Upper lobe of left lung (tissue), 6 donors: ENCODE data around the gene IFT57. TPM values are rescaled to one million over a fixed set of nuclear protein-coding genes. Genes with fewer than 3 reads are reported as not detected.
A peak's percentile ranks its signal among the peaks of the same experiment; 100 is the strongest.

Experiments
- ATAC-seq, 2 donors: fragments of 200-7000 bp; cut with Tn5 transposase; one replicate each; pipeline ENCODE4 v1.9.1; 2022; ENCODE audit warnings: mild to moderate bottlenecking in 2 of 2, moderate library complexity in 2 of 2; ENCODE audit not compliant: low FRiP score in 2 of 2
- DNase-seq, 2 donors: peaks; one replicate each; pipeline ENCODE4 v3.0.0-alpha.2; 2019 to 2020
- H3K27ac ChIP-seq, 4 donors: fragments of 200-600 bp; sonication (generic); one replicate each; pipeline ENCODE4 v1.5.1; 2016 to 2019
- H3K27me3 ChIP-seq, 4 donors: fragments of 200-600 bp; sonication (generic); one replicate each; pipeline ENCODE4 v1.5.1; 2017 to 2019
- H3K36me3 ChIP-seq, 4 donors: fragments of 200-600 bp; sonication (generic); one replicate each; pipeline ENCODE4 v1.5.1; 2016 to 2019
- H3K4me1 ChIP-seq, 4 donors: fragments of 200-600 bp; sonication (generic); one replicate each; pipeline ENCODE4 v1.5.1; 2018 to 2019
- H3K4me3 ChIP-seq, 4 donors: fragments of 200-600 bp; sonication (generic); one replicate each; pipeline ENCODE4 v1.5.1; 2017 to 2019; ENCODE audit warnings: mild to moderate bottlenecking in 2 of 4, moderate library complexity in 1 of 4
- H3K9me3 ChIP-seq, 4 donors: fragments of 200-600 bp; sonication (generic); one replicate each; pipeline ENCODE4 v1.5.1; 2018 to 2019
- CTCF ChIP-seq, 6 experiments: fragments of 450-650 bp in 4 of 6; fragments of 200-600 bp in 2 of 6; sonication (generic) in 2 of 6; IDR thresholded peaks; one replicate each; pipeline ENCODE4 v1.5.1; 2016 to 2019; ENCODE audit warnings: antibody characterized with exemption in 6 of 6
- EP300 ChIP-seq, 4 donors: sonication (generic); formaldehyde crosslinking; IDR thresholded peaks; one replicate each; pipeline ENCODE4 v1.5.1; 2017; ENCODE audit warnings: antibody characterized with exemption in 4 of 4, control low read depth in 2 of 4
- POLR2A ChIP-seq, 4 donors: fragments of 450-650 bp; IDR thresholded peaks; one replicate each; pipeline ENCODE4 v1.5.1; 2016 to 2017; ENCODE audit warnings: antibody characterized with exemption in 4 of 4, mild to moderate bottlenecking in 2 of 4
- POLR2AphosphoS5 ChIP-seq, 2 donors: sonication (generic); formaldehyde crosslinking; IDR thresholded peaks; one replicate each; pipeline ENCODE4 v1.5.1; 2017; ENCODE audit warnings: antibody characterized with exemption in 2 of 2
- WGBS, 2 donors: methylation state at CpG; one replicate each; pipeline ENCODE4 v1.1.5; 2017 to 2018; 5-methylcytosine and 5-hydroxymethylcytosine counted together
- total RNA-seq, 6 donors: library from RNA; depleted of rRNA in 4 of 6; stranded (reverse); fragments of >200 nt in 4 of 6; gene quantifications; one replicate each; pipeline versions ENCODE4 v1.1.0 to v1.2.1, GENCODE V29; 2016 to 2021
- donor health status: DM: no; HTN: no; CAD: no; lungs with moderate emphysema.
- donor health status: DM: no; HTN: yes; CAD: no; lungs with severe emphysema.

The IFT57 gene
- total RNA-seq, 6 donors from 2014 or later = 118 to 467 (median 232) TPM

- H3K4me3 ChIP-seq = no peak overlapping the region
- ATAC-seq (no peak), DNase-seq (no peak)
- no peak overlapping the region for H3K27ac ChIP-seq
- H3K27me3 ChIP-seq = no peaks in the 10 kb centered on the region
- no peaks in the 10 kb centered on the region for H3K9me3 ChIP-seq
- whole genome bisulfite sequencing, 2 donors = 16 to 25% methylated on average over 1 of the region's 1 CpG
- H3K4me1 ChIP-seq = peaks cover 0 to 15% (median 6%) of the 10 kb centered on the region in 4 donors
- H3K36me3 ChIP-seq = peaks cover 3 to 29% (median 7%) of the 10 kb centered on the region in 4 donors
- TF ChIP-seq EP300 (IDR thresholded peaks at IDR 0.05) (no peak), POLR2A (IDR thresholded peaks at IDR 0.05) (no peak), CTCF (IDR thresholded peaks at IDR 0.05) (no peak), POLR2AphosphoS5 (IDR thresholded peaks at IDR 0.05) (no peak)
These were observed 6.4 kb downstream of the IFT57 start for GRCh38 chr3:108215871-108216270.

DNA sequence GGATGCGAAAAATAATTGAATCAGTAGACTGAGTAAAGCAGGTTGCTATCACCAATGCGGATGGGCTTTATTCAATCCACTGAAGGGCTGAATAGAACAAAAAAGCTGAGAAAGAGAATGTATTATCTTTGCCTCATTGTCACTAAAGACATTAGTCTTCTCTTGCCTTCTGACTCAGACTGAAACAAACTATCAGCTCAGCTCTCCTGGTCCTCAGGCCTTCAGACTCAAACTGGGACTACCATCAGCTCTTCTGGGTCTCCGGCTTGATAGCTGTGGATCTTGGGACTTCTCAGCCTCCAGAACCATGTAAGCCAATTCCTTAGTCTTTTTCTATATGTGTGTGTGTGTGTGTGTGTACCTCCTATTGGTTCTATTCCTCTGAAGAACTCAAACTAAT lies 12.6 kb downstream of the IFT57 start:
- 91 to 95% methylated on average over 3 of the region's 3 CpGs for WGBS, 2 donors
- Histone ChIP-seq H3K4me1 (no peaks in the 10 kb centered on the region), H3K9me3 (no peaks in the 10 kb centered on the region), H3K27ac (no peak overlapping the region), H3K27me3 (no peaks in the 10 kb centered on the region), H3K4me3 (no peak overlapping the region), H3K36me3 (peaks cover 7 to 49% (median 11%) of the 10 kb centered on the region in 4 donors)
- TF ChIP-seq POLR2A (IDR thresholded peaks at IDR 0.05) (no peak), POLR2AphosphoS5 (IDR thresholded peaks at IDR 0.05) (no peak), CTCF (IDR thresholded peaks at IDR 0.05) (no peak), EP300 (IDR thresholded peaks at IDR 0.05) (no peak)
- ATAC-seq (no peak), DNase-seq (no peak)

DNA sequence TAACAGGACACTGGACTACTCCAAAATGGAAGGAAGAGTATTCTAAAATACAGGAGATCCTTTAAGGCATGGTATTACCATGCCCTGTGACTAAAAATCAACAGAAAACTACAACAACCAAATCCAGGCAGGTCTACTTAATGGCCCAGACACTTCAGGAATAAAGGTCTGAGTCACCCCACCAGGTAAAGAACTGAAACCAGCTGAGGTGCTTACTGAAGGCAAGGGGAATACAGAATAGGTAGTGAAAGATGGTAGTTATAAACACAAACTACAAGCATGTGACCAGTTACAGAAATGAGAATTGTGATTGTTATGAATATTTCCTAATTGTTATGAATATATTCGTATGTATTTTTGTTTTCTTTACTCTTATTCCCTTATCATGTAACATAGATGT lies 13.4 kb downstream of the IFT57 start:
- TF ChIP-seq POLR2A (IDR thresholded peaks at IDR 0.05) = no peak
- TF ChIP-seq CTCF (IDR thresholded peaks at IDR 0.05) = no peak
- TF ChIP-seq EP300 (IDR thresholded peaks at IDR 0.05) = no peak
- TF ChIP-seq POLR2AphosphoS5 (IDR thresholded peaks at IDR 0.05) = no peak
- no peak for DNase-seq
- no peak overlapping the region for H3K4me3 ChIP-seq
- ATAC-seq = peak in 1 of 2 donors; percentile 22
- H3K27ac ChIP-seq = no peak overlapping the region
- no peaks in the 10 kb centered on the region for H3K9me3 ChIP-seq
- no peaks in the 10 kb centered on the region for H3K4me1 ChIP-seq
- 94 to 97% methylated on average over 1 of the region's 1 CpG for WGBS, 2 donors
- H3K36me3 ChIP-seq = peaks cover 7 to 53% (median 11%) of the 10 kb centered on the region in 4 donors
- no peaks in the 10 kb centered on the region for H3K27me3 ChIP-seq

- DNase-seq (no peak), ATAC-seq (no peak)
- Histone ChIP-seq H3K9me3 (no peaks in the 10 kb centered on the region), H3K27me3 (no peaks in the 10 kb centered on the region), H3K4me3 (no peak overlapping the region), H3K27ac (no peak overlapping the region), H3K36me3 (peaks cover 0 to 21% (median 2%) of the 10 kb centered on the region in 4 donors), H3K4me1 (no peaks in the 10 kb centered on the region)
- WGBS, 2 donors = 81 to 92% methylated on average over 1 to 2 of the region's 2 CpGs
- TF ChIP-seq POLR2A (IDR thresholded peaks at IDR 0.05) = no peak
- TF ChIP-seq EP300 (IDR thresholded peaks at IDR 0.05) = no peak
These were observed 19.4 kb downstream of the IFT57 start for GRCh38 chr3:108202834-108203233.

GRCh38 chr3:108202080-108202479 lies 20.1 kb downstream of the IFT57 start:
- no peak overlapping the region for H3K4me3 ChIP-seq
- H3K27me3 ChIP-seq = no peaks in the 10 kb centered on the region
- ATAC-seq (no peak), DNase-seq (no peak)
- no peaks in the 10 kb centered on the region for H3K9me3 ChIP-seq
- no peak overlapping the region for H3K27ac ChIP-seq
- 84 to 87% methylated on average over 4 of the region's 4 CpGs for WGBS, 2 donors
- TF ChIP-seq EP300 (IDR thresholded peaks at IDR 0.05) (no peak), POLR2A (IDR thresholded peaks at IDR 0.05) (no peak), POLR2AphosphoS5 (IDR thresholded peaks at IDR 0.05) (no peak), CTCF (IDR thresholded peaks at IDR 0.05) (no peak)
- peaks cover 0 to 21% (median 2%) of the 10 kb centered on the region in 4 donors for H3K36me3 ChIP-seq
- H3K4me1 ChIP-seq = no peaks in the 10 kb centered on the region
